Pancreas (tissue), 10 donors: ENCODE results near the gene PPIE. TPM values are rescaled to one million over a fixed set of nuclear protein-coding genes. Genes with fewer than 3 reads are reported as not detected.
A peak's percentile ranks its signal among the peaks of the same experiment; 100 is the strongest.
"Not testable (repeated sequence)": the region's sequence is repeated elsewhere in the genome, so short reads cannot be mapped to it uniquely, and the experiment has no call there.

ENCODE experiments used
- ATAC-seq, 4 donors: fragments of 200-7000 bp; cut with Tn5 transposase; one replicate each; pipeline versions ENCODE4 v1.8.0 to v1.9.1; 2020; ENCODE audit warnings: mild to moderate bottlenecking in 4 of 4, moderate library complexity in 4 of 4
- DNase-seq, 6 donors: peaks; one replicate each; pipeline ENCODE4 v3.0.0-alpha.2; 2020
- FAIRE-seq: peaks from 2 replicates; lab custom pipeline; 2012; peaks lifted over from hg19 to GRCh38; lab: Jason Lieb, UNC
- H3K27ac ChIP-seq, 4 donors: fragments of 200-600 bp; sonication (generic); 1 replicate in 3 of 4; 2 replicates in 1 of 4; pipeline versions ENCODE4 v1.5.0 to v1.8.0; 2020
- H3K27me3 ChIP-seq, 4 donors: fragments of 200-600 bp; one replicate each; pipeline ENCODE4 v1.8.0; 2021
- H3K36me3 ChIP-seq, 3 donors: fragments of 200-600 bp; sonication (generic) in 1 of 3; one replicate each; pipeline versions ENCODE4 v1.5.0 to v1.8.0; 2020 to 2021
- H3K4me1 ChIP-seq, 3 donors: fragments of 200-600 bp; one replicate each; pipeline ENCODE4 v1.8.0; 2021
- H3K4me3 ChIP-seq, 4 donors: fragments of 200-600 bp; sonication (generic) in 2 of 4; one replicate each; pipeline versions ENCODE4 v1.5.0 to v1.8.0; 2020 to 2021
- H3K9me3 ChIP-seq, 4 donors: fragments of 200-600 bp; one replicate each; pipeline ENCODE4 v1.8.0; 2021
- CTCF ChIP-seq, 4 donors: fragments of 200-600 bp; sonication (generic) in 3 of 4; IDR thresholded peaks; one replicate each; pipeline versions ENCODE4 v1.5.0 to v1.8.0; 2021; ENCODE audit warnings: antibody characterized with exemption in 4 of 4
- WGBS, 2 donors: extraction: QIAGEN DNeasy Blood & Tissue Kit; methylation state at CpG; one replicate each; pipeline ENCODE4 v1.1.7; 2013; 5-methylcytosine and 5-hydroxymethylcytosine counted together
- intact Hi-C, 3 donors: fragments of 100-400 bp; cut with DNase I; formaldehyde crosslinking; loops; one replicate each; pipeline versions ENCODE4 v1.11.1 to v1.14.2; 2022
- polyA plus RNA-seq, 2 donors: library from polyadenylated mRNA; stranded (reverse); fragments of 200-250 nt; gene quantifications; one replicate each; pipeline ENCODE4 v1.2.3, GENCODE V29; 2013
- total RNA-seq, 6 donors: library from RNA; stranded (reverse); fragmentation: NEBNext Ultra II Directional in 4 of 6; extraction: Animal tissue kit (Norgen Biotek cat#: 25700) in 4 of 6; gene quantifications; one replicate each; pipeline versions ENCODE4 v1.2.1 to v1.2.4, GENCODE V29; 2021 to 2023
- donor health status: healthy with polysubstance abuse.
- donor health status: DM: no; HTN: no; CAD: no; lungs with moderate emphysema.
- donor health status: DM: no; HTN: no; CAD: no.
- donor health status: control.
- donor health status: control.
- donor health status: Bipolar disorder and iron deficiency.
- donor health status: DM: yes; HTN: yes; CAD: no.
- donor health status: DM: no; HTN: no; CAD: no.
- donor health status: DM: no; HTN: no; CAD: no.
- donor health status: DM: yes; HTN: yes; CAD: no.

Gene PPIE
- total and polyA plus RNA-seq, 8 donors: 18.1 to 42.5 (median 27.1) TPM

DNA sequence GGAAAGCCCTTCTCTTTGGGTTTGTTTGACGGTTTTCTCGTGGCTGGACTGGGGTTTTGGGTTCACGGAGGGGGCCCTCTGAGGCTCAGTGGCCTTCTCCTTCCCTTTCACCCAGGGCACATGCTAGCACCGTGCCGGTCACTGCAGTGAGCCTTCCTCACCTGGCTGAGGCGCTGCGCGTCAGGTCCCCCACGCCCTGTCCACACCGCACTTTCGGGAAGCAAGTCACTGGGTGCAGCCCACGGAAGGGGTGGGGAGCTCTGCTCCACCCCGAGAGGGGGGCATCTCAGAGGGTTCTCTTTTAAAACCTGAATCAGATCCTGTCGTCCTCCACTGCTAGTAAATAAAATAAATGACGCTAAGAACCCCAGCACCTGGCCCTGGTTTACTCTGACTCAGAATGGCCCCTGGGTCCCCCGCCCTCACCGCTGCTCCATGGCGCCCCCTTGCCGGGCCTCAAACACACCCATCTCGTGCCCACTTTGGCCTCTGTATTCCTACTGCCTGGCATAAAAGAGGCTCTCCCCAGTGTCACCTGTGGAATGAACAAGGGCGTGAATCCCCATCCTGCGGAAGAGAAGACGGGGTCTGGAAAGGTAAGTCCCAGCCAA, 34.8 kb downstream of the PPIE start:
- ATAC-seq, H3K4me3 ChIP-seq, DNase-seq, FAIRE-seq, H3K4me1 ChIP-seq, H3K27ac ChIP-seq, H3K36me3 ChIP-seq, H3K27me3 ChIP-seq, H3K9me3 ChIP-seq, intact Hi-C loops: not testable (repeated sequence)
- 67 to 73% methylated on average over 1 to 3 of the region's 23 CpGs for WGBS, 2 donors

GRCh38 chr1:39775141-39775540, 36.5 kb downstream of the PPIE start:
- H3K27me3 ChIP-seq, FAIRE-seq, H3K9me3 ChIP-seq, H3K36me3 ChIP-seq, H3K4me1 ChIP-seq, H3K27ac ChIP-seq, H3K4me3 ChIP-seq, intact Hi-C loops, ATAC-seq: not testable (repeated sequence)
- WGBS, 2 donors: 90 to 93% methylated on average over 11 of the region's 11 CpGs
- peak in 1 of 6 donors; percentile 31 for DNase-seq

DNA sequence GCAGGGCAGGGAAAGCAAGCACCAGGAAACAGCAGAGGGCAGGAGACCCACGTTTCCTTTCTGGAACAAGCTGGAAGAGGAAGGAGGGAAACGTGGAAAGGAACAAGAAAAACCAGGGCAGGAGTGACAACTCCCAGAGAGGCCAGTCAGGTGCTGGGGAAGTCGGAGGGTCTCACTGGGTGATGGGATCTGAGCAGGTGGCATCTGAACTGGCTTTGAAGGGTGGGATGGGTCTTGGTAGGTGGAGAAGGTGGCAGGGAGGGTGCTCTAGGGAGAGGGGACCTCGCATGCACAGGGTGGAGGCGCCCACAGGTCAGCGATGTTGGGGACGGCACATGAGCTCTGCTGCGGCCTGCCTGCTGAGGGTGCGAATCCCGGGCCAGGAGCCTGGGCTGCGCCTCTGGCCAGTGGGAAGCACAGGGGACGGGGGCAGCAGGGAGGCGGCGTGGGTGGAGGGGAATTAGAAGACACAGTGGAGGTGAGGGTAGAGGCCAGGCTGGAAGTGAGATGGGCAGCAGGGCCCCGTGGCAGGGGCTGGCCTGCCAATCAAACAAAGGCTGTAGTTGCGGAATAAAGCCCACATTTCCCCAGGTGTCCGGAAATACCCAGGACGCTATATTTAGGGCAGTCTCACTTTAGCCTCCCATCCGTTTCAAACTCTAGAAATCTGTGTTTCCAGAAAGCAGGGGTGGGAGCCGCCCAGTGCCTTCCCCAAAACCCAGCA, 37.2 kb downstream of the PPIE start:
- H3K36me3 ChIP-seq, H3K4me3 ChIP-seq, H3K27ac ChIP-seq, ATAC-seq, intact Hi-C loops, FAIRE-seq, H3K4me1 ChIP-seq, H3K9me3 ChIP-seq, H3K27me3 ChIP-seq: not testable (repeated sequence)
- peak in 1 of 6 donors; percentile 48 for DNase-seq
- 88 to 97% methylated on average over 15 to 16 of the region's 20 CpGs for WGBS, 2 donors

DNA sequence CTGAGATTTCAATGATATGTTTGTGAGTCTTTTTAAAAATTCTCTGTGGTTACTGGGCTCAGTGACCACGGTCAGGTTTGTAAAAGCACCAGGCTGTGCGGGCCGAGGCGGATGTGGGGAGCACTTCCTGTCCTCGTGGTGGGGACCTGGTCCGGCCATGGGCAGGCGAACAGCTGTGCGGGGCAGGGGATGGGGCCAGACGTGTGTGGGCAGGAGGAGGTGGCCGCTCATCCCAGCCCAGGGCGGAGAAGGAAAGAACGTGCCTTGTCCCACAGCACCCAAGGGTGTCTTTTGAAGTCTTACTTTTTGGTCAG, 37.7 kb downstream of the PPIE start:
- ATAC-seq (peak in 1 of 4 donors; percentile 34), DNase-seq (peak in 1 of 6 donors; percentile 56), FAIRE-seq (no peak)
- Histone ChIP-seq H3K4me1 (no peaks in the 10 kb centered on the region), H3K27me3 (no peaks in the 10 kb centered on the region), H3K36me3 (no peaks in the 10 kb centered on the region), H3K9me3 (no peaks in the 10 kb centered on the region), H3K27ac (no peak overlapping the region), H3K4me3 (no peak overlapping the region)
- intact Hi-C loops: no loop called here
- 87 to 91% methylated on average over 12 of the region's 12 CpGs for WGBS, 2 donors
- no peak for TF ChIP-seq CTCF (IDR thresholded peaks at IDR 0.05)

GRCh38 chr1:39776886-39777285, 38.2 kb downstream of the PPIE start:
- ATAC-seq (no peak), FAIRE-seq (no peak), DNase-seq (no peak)
- no peak overlapping the region for H3K27ac ChIP-seq
- H3K4me3 ChIP-seq: no peak overlapping the region
- intact Hi-C loops: no loop called here
- no peaks in the 10 kb centered on the region for H3K4me1 ChIP-seq
- 78 to 82% methylated on average over 4 of the region's 4 CpGs for WGBS, 2 donors
- TF ChIP-seq CTCF (IDR thresholded peaks at IDR 0.05): no peak
- no peaks in the 10 kb centered on the region for H3K36me3 ChIP-seq
- H3K9me3 ChIP-seq: no peaks in the 10 kb centered on the region
- no peaks in the 10 kb centered on the region for H3K27me3 ChIP-seq

- Histone ChIP-seq H3K27me3 (no peaks in the 10 kb centered on the region), H3K4me1 (no peaks in the 10 kb centered on the region), H3K36me3 (no peaks in the 10 kb centered on the region), H3K27ac (no peak overlapping the region), H3K4me3 (no peak overlapping the region), H3K9me3 (no peaks in the 10 kb centered on the region)
- intact Hi-C loops: no loop called here
- no peak for FAIRE-seq
- peak in 1 of 4 donors; percentile 43 for ATAC-seq
- TF ChIP-seq CTCF (IDR thresholded peaks at IDR 0.05): no peak
- DNase-seq: peak in 1 of 6 donors; percentile 7
- WGBS, 2 donors: 85 to 92% methylated on average over 4 of the region's 4 CpGs
These were observed 38.6 kb downstream of the PPIE start for GRCh38 chr1:39777306-39777705.

DNA sequence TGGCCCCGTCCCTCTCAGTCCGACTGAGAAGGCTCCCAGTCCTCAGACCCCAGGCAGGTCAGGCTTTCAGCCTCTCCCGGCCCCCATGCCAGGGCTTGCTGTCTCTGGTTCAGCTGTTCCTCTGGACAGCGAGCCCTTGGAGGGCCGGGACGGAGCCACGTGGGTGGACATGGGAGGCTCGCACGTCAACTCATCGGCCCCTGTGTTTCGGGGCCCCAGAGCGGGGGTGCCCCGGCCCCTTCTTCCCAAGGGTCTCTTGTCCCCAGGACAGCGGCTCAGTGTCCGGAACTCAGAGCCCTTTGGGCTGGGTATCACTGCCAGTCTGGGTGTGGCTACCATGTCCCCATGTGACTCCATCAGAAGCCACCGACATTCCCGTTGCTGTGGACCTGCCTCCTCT, 39.2 kb downstream of the PPIE start:
- H3K9me3 ChIP-seq, intact Hi-C loops, H3K27me3 ChIP-seq, FAIRE-seq, H3K27ac ChIP-seq, H3K4me1 ChIP-seq, H3K36me3 ChIP-seq, H3K4me3 ChIP-seq, ATAC-seq: not testable (repeated sequence)
- peak in 1 of 6 donors; percentile 57 for DNase-seq
- WGBS, 2 donors: 94 to 96% methylated on average over 12 to 17 of the region's 17 CpGs

GRCh38 chr1:39778463-39779099, 39.9 kb downstream of the PPIE start:
- H3K4me3 ChIP-seq, intact Hi-C loops, H3K4me1 ChIP-seq, H3K27me3 ChIP-seq, FAIRE-seq, H3K9me3 ChIP-seq, H3K27ac ChIP-seq, ATAC-seq, H3K36me3 ChIP-seq: not testable (repeated sequence)
- DNase-seq: peak in 1 of 6 donors; percentile 9
- 87 to 93% methylated on average over 11 to 12 of the region's 12 CpGs for WGBS, 2 donors
